Breast epithelium (tissue), 3 donors: ENCODE data around the gene TM9SF4.

Experiments
- CTCF ChIP-seq, 3 donors: fragments of 450-650 bp; IDR thresholded peaks; one replicate each; pipeline ENCODE4 v1.5.1; 2016 to 2017; ENCODE audit warnings: antibody characterized with exemption in 3 of 3, mild to moderate bottlenecking in 3 of 3, moderate library complexity in 3 of 3
- POLR2AphosphoS5 ChIP-seq, 3 donors: sonication (generic); formaldehyde crosslinking; IDR thresholded peaks; one replicate each; pipeline ENCODE4 v1.6.1; 2017; ENCODE audit warnings: antibody characterized with exemption in 3 of 3

- TF ChIP-seq POLR2AphosphoS5 (IDR thresholded peaks at IDR 0.05) (no peak), CTCF (IDR thresholded peaks at IDR 0.05) (no peak)
Observed at GRCh38 chr20:32183947-32184635, 74.6 kb downstream of the TM9SF4 start.
